Stimulated activated naive CD4-positive, alpha-beta T cell treated with Interleukin-2 at 50 U/mL for 16 hours (primary cell): ENCODE measurements around the gene DTNB.

Source experiments
- DNase-seq: peaks from one replicate; lab custom pipeline; 2025; lab: John Stamatoyannopoulos, UW

Gene DTNB

GRCh38 chr2:25341011-25341727 is 332.2 kb downstream of the DTNB start:
- peak; percentile 28 for DNase-seq

GRCh38 chr2:25340181-25340921 is 333.0 kb downstream of the DTNB start:
- no peak for DNase-seq

DNA sequence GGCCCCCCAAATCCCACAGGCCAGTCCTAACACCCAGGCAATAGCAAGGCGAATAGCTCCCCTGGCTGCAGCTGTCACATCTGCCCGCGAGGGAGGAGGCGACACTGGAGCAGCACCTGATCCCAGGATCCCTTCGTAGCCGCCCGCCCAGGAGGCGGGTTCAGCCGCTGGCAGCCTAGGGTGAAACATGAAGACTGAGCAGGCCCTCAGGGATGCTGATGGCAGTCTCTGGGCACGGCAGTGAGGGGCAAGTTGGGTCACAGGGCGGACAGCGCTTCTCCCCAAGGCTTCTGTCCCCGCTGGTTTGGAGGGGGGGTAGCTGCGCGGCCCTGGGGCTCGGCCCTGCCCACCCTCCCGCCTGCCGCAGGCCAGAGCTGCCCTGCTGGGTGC is 333.6 kb downstream of the DTNB start:
- no peak for DNase-seq

GRCh38 chr2:25339211-25339674 is 334.1 kb downstream of the DTNB start:
- no peak for DNase-seq

DNA sequence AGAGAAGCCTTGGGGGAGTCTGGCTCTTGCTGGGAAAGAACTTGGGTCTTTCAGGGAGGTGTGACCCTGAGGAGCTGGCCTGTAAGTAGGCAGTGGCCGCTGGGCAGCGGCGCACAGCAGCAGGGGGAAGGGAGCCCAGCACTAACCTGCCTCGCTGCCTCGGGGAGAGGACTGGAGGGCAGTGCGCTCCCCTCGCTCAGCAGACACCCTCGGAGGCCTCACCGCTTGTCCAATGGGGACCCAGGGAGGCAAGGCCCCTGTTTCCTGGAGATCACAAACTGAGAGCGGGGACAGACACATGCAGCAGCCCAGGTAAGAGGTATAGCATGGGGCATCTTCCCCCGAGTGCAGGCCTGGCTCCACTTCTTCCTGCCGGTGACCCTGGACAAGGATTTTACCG is 335.0 kb downstream of the DTNB start:
- DNase-seq, result no peak

GRCh38 chr2:25337891-25338290 is 335.5 kb downstream of the DTNB start:
- no peak for DNase-seq

- no peak for DNase-seq
Observed at GRCh38 chr2:25337276-25337675, 336.1 kb downstream of the DTNB start.

DNA sequence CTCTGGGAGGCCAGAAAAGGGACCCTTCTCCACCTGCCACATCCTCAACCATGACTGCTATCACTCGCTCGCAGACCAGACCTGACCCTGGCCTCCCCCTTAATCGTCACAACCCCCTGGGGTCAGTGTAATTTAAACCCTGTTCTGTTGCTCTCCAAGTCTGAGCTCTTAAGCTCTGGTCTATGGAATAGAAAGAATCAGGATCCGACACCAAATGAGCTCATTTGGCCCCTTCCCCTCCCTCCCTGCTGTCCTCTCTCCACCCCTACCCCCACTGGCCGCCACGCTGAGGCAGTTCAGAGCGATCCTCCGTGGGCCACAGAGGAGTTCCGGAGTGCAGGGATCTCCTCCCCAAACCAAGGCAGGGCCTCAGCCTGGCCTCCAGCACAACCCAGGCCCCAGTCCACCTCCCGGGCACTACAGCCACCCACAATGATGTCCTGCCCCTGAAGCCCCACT is 337.0 kb downstream of the DTNB start:
- no peak for DNase-seq

GRCh38 chr2:25335971-25336370 is 337.4 kb downstream of the DTNB start:
- no peak for DNase-seq

DNA sequence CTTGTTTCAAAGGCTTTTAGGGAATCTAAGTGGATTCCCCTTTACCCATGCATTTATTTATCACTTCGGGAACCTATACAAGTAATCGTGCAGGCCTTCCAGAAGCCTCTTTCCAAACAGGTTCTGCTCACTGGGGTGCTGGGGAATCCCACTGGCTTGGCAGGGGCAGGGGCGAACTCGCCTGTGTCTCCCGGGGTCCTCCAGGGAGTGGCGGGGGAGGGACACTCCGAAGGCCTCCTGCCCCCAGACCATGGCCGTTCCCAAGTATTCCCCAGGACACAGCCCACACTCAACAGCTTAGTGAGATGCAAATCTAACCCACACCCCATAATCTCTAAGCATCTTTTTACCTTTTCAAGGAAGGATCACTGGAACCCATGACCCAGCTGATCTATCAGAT is 338.2 kb downstream of the DTNB start:
- DNase-seq, result no peak

DNA sequence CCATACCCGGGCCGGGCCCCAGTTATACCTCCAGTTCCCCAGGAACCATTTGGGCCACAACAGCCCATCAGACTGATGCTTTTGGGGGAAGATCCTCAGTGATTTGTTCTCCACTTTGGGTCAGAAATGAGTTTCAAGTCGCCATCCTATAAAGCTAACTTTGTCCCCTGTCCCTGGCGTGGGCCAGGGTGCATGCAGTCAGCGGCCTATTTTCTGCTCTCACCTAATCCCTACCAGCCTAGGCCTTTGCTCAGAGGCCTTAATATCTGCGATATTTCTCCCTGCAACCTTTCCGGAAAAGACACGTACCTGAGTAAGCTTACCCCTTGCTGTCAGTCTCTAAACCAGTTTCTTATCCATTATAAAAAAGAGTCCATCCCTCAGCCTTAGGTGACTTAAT is 338.9 kb downstream of the DTNB start:
- no peak for DNase-seq

GRCh38 chr2:25333981-25334380 is 339.4 kb downstream of the DTNB start:
- DNase-seq, result no peak

DNA sequence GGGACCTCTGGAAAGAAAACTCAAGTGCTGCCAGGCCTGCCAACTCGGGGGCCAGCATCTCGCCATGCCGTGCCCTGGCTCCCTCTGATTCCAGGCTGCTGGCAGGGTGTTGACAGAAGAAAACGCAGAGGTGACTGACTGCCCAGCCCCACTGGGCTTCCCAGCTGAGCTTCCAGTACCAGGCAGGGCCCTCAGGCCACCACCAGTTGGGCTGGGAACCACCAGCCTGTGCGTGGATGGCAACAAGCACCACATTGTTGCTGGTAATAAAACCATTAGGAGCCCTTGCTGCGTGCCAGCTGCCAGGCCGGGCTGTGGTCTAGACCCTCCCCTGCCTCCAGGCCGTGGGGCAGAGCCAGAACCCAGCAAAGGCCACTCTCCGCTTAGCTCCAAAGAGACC is 340.8 kb downstream of the DTNB start:
- no peak for DNase-seq

GRCh38 chr2:25331686-25332365 is 341.6 kb downstream of the DTNB start:
- DNase-seq, result peak; percentile 73

GRCh38 chr2:25330937-25331336 is 342.4 kb downstream of the DTNB start:
- no peak for DNase-seq

GRCh38 chr2:25330273-25330672 is 343.1 kb downstream of the DTNB start:
- DNase-seq, result no peak

- no peak for DNase-seq
Observed at GRCh38 chr2:25328152-25329085, 345.0 kb downstream of the DTNB start.
